HG03045 (cell line): ENCODE results near the gene SPINT1.

Source experiments
- ATAC-seq: cut with Tn5 transposase; IDR thresholded peaks from one replicate; pipeline ENCODE4 v1.9.1; 2021; ENCODE audit warnings: mild to moderate bottlenecking, moderate library complexity; ENCODE audit not compliant: unreplicated experiment

Gene SPINT1

GRCh38 chr15:40891810-40892446 is 48.1 kb downstream of the SPINT1 start:
- ATAC-seq, result no peak

- ATAC-seq, result no peak
Observed at GRCh38 chr15:40892447-40893012, 48.7 kb downstream of the SPINT1 start.

GRCh38 chr15:40893019-40893670 is 49.3 kb downstream of the SPINT1 start:
- ATAC-seq, result no peak

- peak; percentile 86 for ATAC-seq
Observed at GRCh38 chr15:40893733-40894680, 50.2 kb downstream of the SPINT1 start, which contains the start of gene VPS18. Gene VPS18, plus strand, starts transcription at chr15:40894450. Its CDS starts 319 bp downstream, at chr15:40894769.

DNA sequence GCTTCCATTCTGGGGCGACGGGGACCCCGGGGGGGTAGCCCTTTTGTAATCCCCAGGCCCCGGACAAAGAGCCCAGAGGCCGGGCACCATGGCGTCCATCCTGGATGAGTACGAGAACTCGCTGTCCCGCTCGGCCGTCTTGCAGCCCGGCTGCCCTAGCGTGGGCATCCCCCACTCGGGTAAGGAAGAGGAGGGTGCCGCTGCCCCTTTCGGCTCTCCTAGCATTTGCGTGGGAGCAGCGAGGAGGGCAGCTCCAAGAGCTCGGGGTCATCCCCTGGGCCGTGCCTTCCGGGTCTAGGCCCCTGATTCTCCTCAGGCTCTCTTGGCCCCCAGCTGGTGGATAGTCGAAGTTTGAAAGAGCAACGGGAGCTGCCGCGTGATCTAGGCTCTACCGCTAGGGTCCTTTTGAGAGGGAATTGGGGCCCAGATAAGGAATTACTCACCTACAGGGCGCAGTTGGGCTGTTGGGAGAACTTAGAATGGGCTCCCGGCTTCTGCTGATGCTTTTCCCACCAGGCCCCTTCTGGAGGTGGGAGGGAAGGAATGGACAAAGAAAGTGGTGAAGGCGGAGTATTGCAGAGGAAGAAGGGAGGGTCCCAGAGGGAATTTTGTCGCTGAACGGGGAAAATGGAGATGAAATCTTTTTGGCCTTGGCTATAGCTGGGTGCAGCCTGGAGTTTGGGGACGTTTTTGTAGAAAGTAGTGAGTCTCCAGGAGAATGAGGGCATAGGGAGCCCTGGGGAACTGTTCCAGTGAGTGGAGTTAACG is 51.0 kb downstream of the SPINT1 start:
- ATAC-seq, result peak; percentile 25

DNA sequence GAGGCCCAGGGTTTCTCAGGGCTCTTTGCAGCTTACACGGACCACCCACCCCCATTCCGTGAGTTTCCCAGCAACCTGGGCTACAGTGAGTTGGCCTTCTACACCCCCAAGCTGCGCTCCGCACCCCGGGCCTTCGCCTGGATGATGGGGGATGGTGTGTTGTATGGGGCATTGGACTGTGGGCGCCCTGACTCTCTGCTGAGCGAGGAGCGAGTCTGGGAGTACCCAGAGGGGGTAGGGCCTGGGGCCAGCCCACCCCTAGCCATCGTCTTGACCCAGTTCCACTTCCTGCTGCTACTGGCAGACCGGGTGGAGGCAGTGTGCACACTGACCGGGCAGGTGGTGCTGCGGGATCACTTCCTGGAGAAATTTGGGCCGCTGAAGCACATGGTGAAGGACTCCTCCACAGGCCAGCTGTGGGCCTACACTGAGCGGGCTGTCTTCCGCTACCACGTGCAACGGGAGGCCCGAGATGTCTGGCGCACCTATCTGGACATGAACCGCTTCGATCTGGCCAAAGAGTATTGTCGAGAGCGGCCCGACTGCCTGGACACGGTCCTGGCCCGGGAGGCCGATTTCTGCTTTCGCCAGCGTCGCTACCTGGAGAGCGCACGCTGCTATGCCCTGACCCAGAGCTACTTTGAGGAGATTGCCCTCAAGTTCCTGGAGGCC is 55.8 kb downstream of the SPINT1 start:
- no peak for ATAC-seq

- ATAC-seq, result no peak
Observed at GRCh38 chr15:40900256-40901052, 56.6 kb downstream of the SPINT1 start.

GRCh38 chr15:40901053-40901443 is 57.2 kb downstream of the SPINT1 start:
- no peak for ATAC-seq

GRCh38 chr15:40902605-40903561 is 59.0 kb downstream of the SPINT1 start:
- ATAC-seq, result no peak

DNA sequence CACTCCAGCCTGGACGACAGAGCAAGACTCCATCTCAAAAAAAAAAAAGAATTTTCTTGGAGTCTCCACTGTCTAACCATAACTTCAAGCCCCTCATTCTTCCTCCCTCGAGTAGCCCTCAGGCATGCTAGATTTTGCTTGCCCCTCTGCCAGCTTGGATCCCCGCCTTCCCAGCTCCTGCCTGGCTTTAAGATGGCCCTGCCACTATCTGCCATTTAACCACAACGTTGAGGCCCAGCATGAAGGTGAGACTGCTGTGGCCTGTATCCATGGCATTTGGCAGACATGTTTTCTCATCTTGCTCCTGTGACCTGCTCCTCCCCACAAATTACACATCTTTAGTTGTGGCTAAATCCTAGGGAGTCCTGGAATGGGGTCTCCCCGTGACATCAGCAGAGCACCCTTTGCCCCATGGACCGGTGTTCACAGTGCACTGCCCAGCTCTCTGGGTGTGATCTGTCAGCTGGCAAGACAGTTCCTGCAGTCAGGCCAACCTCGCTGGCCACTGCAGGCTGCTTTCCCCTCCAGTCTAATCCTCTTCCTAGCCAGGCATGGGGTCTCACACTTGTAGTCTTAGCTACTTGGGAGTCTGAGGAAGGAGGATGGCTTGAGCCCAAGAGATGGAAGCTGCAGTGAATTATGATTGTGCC is 60.8 kb downstream of the SPINT1 start:
- ATAC-seq, result no peak

- peak; percentile 65 for ATAC-seq
Observed at GRCh38 chr15:40906091-40906990, 62.5 kb downstream of the SPINT1 start.

- ATAC-seq, result peak; percentile 16
Observed at GRCh38 chr15:40906991-40907802, 63.3 kb downstream of the SPINT1 start.
